Endodermal cell (in vitro differentiated cells): ENCODE data around the gene GUCY1A1. TPM values are rescaled to one million over a fixed set of nuclear protein-coding genes. Genes with fewer than 3 reads are reported as not detected.

Source experiments
- DNase-seq: peaks from one replicate; pipeline ENCODE4 v3.0.0-alpha.2; 2017
- H3K27ac ChIP-seq: 2 replicates; pipeline ENCODE4 v1.5.1; 2013; ENCODE audit warnings: mild to moderate bottlenecking, low read depth, low read length, moderate library complexity
- H3K27me3 ChIP-seq: 2 replicates; pipeline ENCODE4 v1.6.1; 2013; ENCODE audit warnings: mild to moderate bottlenecking, low read length, moderate library complexity; ENCODE audit not compliant: insufficient read depth, control insufficient read depth, poor library complexity, severe bottlenecking
- H3K36me3 ChIP-seq: 2 replicates; pipeline ENCODE4 v1.7.0; 2013; ENCODE audit warnings: mild to moderate bottlenecking, low read length, moderate library complexity; ENCODE audit not compliant: control insufficient read depth, insufficient read depth
- H3K4me1 ChIP-seq: one replicate; pipeline ENCODE4 v1.7.0; 2013; ENCODE audit warnings: low read length; ENCODE audit not compliant: control insufficient read depth, insufficient read depth
- H3K4me3 ChIP-seq: 2 replicates; pipeline ENCODE4 v1.5.1; 2013; ENCODE audit warnings: mild to moderate bottlenecking, low read length, moderate library complexity
- H3K9ac ChIP-seq: 2 replicates; pipeline ENCODE4 v1.6.1; 2013; ENCODE audit warnings: mild to moderate bottlenecking, low read length, moderate library complexity; ENCODE audit not compliant: poor library complexity, severe bottlenecking; ENCODE audit errors: extremely low read depth
- H3K9me3 ChIP-seq: 2 replicates; pipeline ENCODE4 v1.6.1; 2013; ENCODE audit warnings: mild to moderate bottlenecking, low read length, moderate library complexity; ENCODE audit not compliant: control insufficient read depth
- H3K27ac Mint-ChIP-seq: 2 replicates; pipeline ENCODE4 v1.8.0; 2020; ENCODE audit warnings: mixed read lengths
- H3K27me3 Mint-ChIP-seq: 2 replicates; pipeline ENCODE4 v1.8.0; 2021; ENCODE audit warnings: mild to moderate bottlenecking, mixed read lengths; ENCODE audit not compliant: insufficient read depth
- H3K36me3 Mint-ChIP-seq: 2 replicates; pipeline ENCODE4 v1.8.0; 2020; ENCODE audit warnings: low read depth, mixed read lengths
- H3K4me1 Mint-ChIP-seq: 2 replicates; pipeline ENCODE4 v1.8.0; 2020; ENCODE audit warnings: mixed read lengths
- H3K4me3 Mint-ChIP-seq: 2 replicates; pipeline ENCODE4 v1.8.0; 2020; ENCODE audit warnings: mild to moderate bottlenecking, moderate library complexity, mixed read lengths
- H3K9me3 Mint-ChIP-seq: 2 replicates; pipeline ENCODE4 v1.8.0; 2020; ENCODE audit warnings: mild to moderate bottlenecking, mixed read lengths
- CTCF ChIP-seq: fragments of 200-600 bp; sonication (generic); conservative IDR thresholded peaks from 2 replicates; pipeline ENCODE4 v1.5.0; 2021; ENCODE audit warnings: antibody characterized with exemption, mild to moderate bottlenecking
- WGBS, 2 experiments: methylation state at CpG; one replicate each; pipeline versions ENCODE4 v1.1.5 to v1.1.7; 2013; ENCODE audit warnings: missing lambda C conversion rate in 2 of 2, mixed read lengths in 1 of 2; ENCODE audit not compliant: insufficient coverage in 1 of 2, insufficient read length in 1 of 2; 5-methylcytosine and 5-hydroxymethylcytosine counted together
- total RNA-seq, 2 donors: library from RNA; stranded (reverse); fragmentation: NEBNext Ultra II Directional in 1 of 2; extraction: Animal tissue kit (Norgen Biotek cat#: 25700) in 1 of 2; gene quantifications; 2 replicates in 1 of 2; 3 replicates in 1 of 2; pipeline ENCODE4 v1.2.1, GENCODE V29; 2021

The GUCY1A1 gene
- total RNA-seq, 2 donors from 2014 or later = 0.58 to 1.1 TPM

DNA sequence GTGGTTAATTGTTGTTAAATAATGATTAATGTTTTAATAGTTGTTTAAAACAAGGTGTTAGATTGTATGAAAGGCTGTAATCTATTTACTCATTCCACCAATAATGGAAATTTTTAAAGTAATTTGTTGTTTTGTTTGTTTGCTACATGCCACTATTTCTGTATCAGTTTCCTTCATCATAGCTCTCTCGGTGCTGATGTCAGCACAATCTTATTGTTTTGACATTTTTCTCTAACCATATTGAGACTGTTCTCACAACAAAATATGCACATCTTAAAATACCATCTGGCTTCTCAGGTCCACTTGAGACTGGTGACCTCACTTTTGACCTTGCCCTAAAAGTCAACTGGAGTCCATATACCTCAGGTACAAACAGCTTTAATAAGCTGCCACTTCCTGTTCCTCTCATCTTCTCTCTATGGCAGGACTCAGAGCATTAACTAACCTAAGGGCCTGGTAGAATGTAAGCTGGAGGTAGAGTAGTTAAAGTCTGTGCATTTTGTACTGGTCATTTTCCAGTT lies 91.2 kb downstream of the GUCY1A1 start:
- Histone ChIP-seq H3K9me3 (no peaks in the 10 kb centered on the region), H3K36me3 (no peaks in the 10 kb centered on the region), H3K4me3 (no peak overlapping the region), H3K27me3 (peaks cover 35% of the 10 kb centered on the region), H3K4me1 (no peaks in the 10 kb centered on the region), H3K27ac (no peak overlapping the region), H3K9ac (no peak overlapping the region)
- no peak for TF ChIP-seq CTCF
- peaks cover 2% of the 10 kb centered on the region for H3K9me3 Mint-ChIP-seq
- H3K4me1 Mint-ChIP-seq = no peaks in the 10 kb centered on the region
- H3K27ac Mint-ChIP-seq = no peak overlapping the region
- no peak for DNase-seq
- no peak overlapping the region for H3K4me3 Mint-ChIP-seq
- WGBS, 2 experiments = 89 to 100% methylated on average over 1 of the region's 1 CpG
- H3K36me3 Mint-ChIP-seq = no peaks in the 10 kb centered on the region
- peaks cover 38% of the 10 kb centered on the region for H3K27me3 Mint-ChIP-seq

GRCh38 chr4:155758481-155759371 lies 92.1 kb downstream of the GUCY1A1 start, which contains the start of gene GUCY1B1:
GUCY1B1 (plus strand) TSS chr4:155759021; CDS start chr4:155759141, 120 bp downstream.
- no peaks in the 10 kb centered on the region for H3K4me1 Mint-ChIP-seq
- peak within 1 kb of the TSS; percentile 53 for H3K4me3 Mint-ChIP-seq
- Histone ChIP-seq H3K4me1 (no peaks in the 10 kb centered on the region), H3K9me3 (no peaks in the 10 kb centered on the region), H3K27me3 (peaks cover 32% of the 10 kb centered on the region), H3K4me3 (peak within 1 kb of the TSS; percentile 76), H3K36me3 (no peaks in the 10 kb centered on the region), H3K27ac (no peak within 1 kb of the TSS), H3K9ac (no peak within 1 kb of the TSS)
- no peak within 1 kb of the TSS for H3K27ac Mint-ChIP-seq
- DNase-seq = peak; percentile 97
- peak; percentile 62 for TF ChIP-seq CTCF
- H3K36me3 Mint-ChIP-seq = no peaks in the 10 kb centered on the region
- H3K9me3 Mint-ChIP-seq = peaks cover 2% of the 10 kb centered on the region
- peaks cover 41% of the 10 kb centered on the region for H3K27me3 Mint-ChIP-seq
- 11 to 19% methylated on average over 34 to 51 of the region's 51 CpGs for WGBS, 2 experiments

DNA sequence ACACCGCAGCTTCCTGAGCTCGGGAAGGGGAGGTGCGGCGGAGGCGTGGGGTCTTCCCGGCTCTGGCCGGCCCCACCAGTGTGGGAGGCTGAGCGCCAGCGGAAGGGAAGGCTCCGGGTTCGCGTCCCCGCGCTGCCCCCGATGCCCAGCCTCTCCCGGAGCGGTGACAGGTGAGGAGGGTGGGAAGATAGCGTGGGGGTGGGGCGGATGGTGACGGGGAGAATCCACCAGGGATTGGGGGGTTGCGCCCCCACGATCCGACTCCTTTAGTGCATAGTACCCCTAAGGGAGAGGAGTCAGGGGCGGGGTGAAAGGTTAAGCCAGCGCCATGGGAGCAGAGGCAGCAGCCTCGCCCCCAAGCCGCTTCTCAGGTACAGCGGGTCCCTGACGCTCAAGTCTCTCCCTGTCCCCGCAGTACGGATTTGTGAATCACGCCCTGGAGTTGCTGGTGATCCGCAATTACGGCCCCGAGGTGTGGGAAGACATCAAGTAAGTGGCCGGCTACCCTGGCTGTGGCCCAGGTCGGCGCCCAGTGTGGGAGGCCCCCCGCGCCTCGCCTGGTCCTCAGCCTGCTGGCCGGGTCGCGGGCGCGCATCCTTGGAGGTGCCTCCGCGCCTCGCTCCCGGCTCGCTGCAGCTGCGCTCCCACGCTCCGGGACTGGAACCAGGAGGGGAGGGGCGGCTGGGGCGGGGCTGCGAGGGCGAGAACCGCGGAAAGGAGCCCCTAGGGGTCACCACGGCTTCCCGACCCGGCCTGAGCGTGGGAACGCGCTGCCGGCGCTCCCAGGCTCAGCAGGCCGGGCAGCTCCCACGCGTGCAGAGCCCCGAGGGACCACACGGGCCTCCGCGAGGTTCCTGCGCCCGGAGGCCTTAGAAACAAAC lies 93.0 kb downstream of the GUCY1A1 start:
- Histone ChIP-seq H3K9ac (no peak overlapping the region), H3K4me1 (no peaks in the 10 kb centered on the region), H3K27me3 (peaks cover 33% of the 10 kb centered on the region), H3K27ac (no peak overlapping the region), H3K9me3 (no peaks in the 10 kb centered on the region), H3K4me3 (peak overlapping the region; percentile 76), H3K36me3 (no peaks in the 10 kb centered on the region)
- Mint-ChIP-seq H3K36me3 (no peaks in the 10 kb centered on the region), H3K4me1 (no peaks in the 10 kb centered on the region), H3K27ac (no peak overlapping the region), H3K4me3 (peak overlapping the region; percentile 53), H3K9me3 (peaks cover 2% of the 10 kb centered on the region), H3K27me3 (peaks cover 48% of the 10 kb centered on the region)
- DNase-seq = peak; percentile 72
- TF ChIP-seq CTCF = peak; percentile 26
- 5 to 7% methylated on average over 42 to 77 of the region's 77 CpGs for WGBS, 2 experiments
